ENCODE data around the gene PLA2G4B.

The PLA2G4B gene

DNA sequence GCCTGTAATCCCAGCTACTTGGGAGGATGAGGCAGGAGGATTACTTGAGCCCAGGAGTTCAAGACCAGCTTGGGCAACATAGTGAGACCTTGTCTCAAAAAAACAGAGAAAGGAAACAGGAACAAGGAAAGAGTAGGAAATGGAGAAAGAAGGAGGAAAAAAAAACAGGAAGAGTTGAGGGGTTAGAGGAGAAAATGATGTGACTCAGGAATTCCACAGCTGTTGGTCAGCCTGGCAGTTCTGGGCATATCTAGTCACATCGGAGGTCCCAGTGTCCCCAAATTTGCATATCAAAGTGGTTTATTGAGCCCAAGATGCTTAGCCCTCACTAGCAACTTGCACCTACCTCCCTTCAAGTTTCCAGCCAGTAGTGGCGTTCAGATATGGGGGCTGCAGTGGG lies 29.5 kb upstream of the PLA2G4B start:
- no peaks in the 10 kb centered on the region for H3K27me3 ChIP-seq (ENCODE audit: control insufficient read depth in 1 of 2, insufficient read depth in 2 of 2, low read length in 2 of 2)
- H3K36me3 ChIP-seq (ENCODE audit: control insufficient read depth in 1 of 2, insufficient read depth in 2 of 2, low read length in 2 of 2) = peaks cover 4 to 29% of the 10 kb centered on the region in 2 donors
- H3K4me1 ChIP-seq (ENCODE audit: control insufficient read depth in 1 of 2, insufficient read depth in 2 of 2, low read length in 2 of 2) = peaks cover 4% of the 10 kb centered on the region in 2 donors
- no peak overlapping the region for H3K4me3 ChIP-seq (ENCODE audit: low read depth in 1 of 2, low read length in 2 of 2)
- H3K9ac ChIP-seq (ENCODE audit: low read depth in 1 of 2, low read length in 2 of 2) = no peak overlapping the region
- H3K27ac ChIP-seq (ENCODE audit: low read depth, low read length) = no peak overlapping the region
- H3K9me3 ChIP-seq (ENCODE audit: control insufficient read depth in 1 of 2, low read length in 2 of 2) = no peaks in the 10 kb centered on the region

DNA sequence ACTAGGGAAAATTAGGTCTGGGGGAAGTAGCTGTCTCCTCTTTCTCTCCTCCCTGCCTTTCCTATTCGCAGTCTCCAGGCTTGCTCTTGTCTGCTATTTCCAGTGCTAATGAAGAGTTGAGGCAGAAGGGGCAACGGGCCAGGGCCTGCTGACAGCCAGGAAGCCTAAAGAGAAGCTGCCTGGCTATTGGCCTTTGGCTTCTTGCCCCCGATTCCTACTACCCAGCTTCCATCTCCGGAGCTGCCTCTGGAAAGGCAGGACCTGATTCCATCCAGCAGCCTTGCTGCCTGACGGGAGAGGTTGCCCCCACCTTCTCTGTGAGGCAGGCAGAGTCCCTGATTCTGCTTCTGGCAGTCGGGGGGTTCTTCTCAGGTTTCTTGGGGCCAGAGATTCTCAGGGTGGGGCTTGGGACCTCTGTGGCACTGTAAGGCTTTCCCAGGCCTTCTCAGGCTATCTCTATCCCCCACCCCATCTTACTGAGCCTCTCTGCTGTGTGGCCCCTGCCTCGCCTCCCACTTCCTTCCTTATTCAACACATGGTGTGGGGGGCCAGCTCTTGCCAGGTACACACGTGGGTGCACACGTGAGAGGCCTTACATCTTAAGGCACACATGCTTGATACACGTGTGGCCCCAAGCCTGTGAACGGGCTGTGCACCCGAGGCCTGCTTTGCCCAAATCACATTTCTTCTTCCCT lies 29.0 kb upstream of the PLA2G4B start:
- Histone ChIP-seq H3K27me3 (ENCODE audit: control insufficient read depth in 1 of 2, insufficient read depth in 2 of 2, low read length in 2 of 2) (no peaks in the 10 kb centered on the region), H3K9ac (ENCODE audit: low read depth in 1 of 2, low read length in 2 of 2) (no peak overlapping the region), H3K27ac (ENCODE audit: low read depth, low read length) (no peak overlapping the region), H3K36me3 (ENCODE audit: control insufficient read depth in 1 of 2, insufficient read depth in 2 of 2, low read length in 2 of 2) (peaks cover 4 to 35% of the 10 kb centered on the region in 2 donors), H3K4me3 (ENCODE audit: low read depth in 1 of 2, low read length in 2 of 2) (no peak overlapping the region), H3K9me3 (ENCODE audit: control insufficient read depth in 1 of 2, low read length in 2 of 2) (no peaks in the 10 kb centered on the region), H3K4me1 (ENCODE audit: control insufficient read depth in 1 of 2, insufficient read depth in 2 of 2, low read length in 2 of 2) (peaks cover 4% of the 10 kb centered on the region in 2 donors)

DNA sequence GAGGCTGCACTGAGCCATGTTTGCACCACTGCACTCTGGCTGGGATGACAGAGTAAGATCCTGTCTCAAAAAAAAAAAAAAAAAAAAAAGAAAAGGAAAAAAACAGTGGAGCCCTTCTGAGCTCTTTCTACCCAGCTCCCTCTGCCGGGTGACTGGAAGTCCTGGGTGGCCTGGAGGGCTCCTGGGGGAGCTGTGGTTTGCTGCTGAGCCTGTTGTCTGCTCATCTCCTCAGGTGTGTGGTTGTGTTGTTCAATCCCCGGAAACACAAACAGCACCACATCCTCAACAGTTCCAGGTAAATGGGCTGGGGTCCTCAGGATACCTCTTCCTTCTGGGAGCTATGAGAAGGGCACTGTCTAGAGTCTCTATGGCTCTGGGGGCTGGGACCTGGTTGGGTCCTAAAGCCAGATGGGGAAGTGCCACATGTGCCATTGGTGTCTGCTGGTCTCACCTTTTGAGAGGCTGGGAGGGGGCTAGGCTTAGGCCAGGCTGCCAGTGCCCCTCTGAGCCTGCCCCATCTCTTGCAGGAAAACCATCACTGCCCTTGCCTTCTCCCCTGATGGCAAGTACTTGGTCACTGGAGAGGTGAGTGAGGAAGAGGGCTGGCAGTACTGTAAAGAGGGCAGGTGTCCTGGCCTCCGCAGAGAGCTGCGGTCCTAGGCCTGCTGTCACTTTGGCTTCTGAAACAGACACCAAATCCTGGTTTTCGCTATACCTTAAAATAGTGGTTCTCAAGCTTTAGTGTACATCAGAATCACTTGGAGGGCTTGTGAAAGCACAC lies 27.8 kb upstream of the PLA2G4B start:
- Histone ChIP-seq H3K9me3 (ENCODE audit: control insufficient read depth in 1 of 2, low read length in 2 of 2) (no peaks in the 10 kb centered on the region), H3K36me3 (ENCODE audit: control insufficient read depth in 1 of 2, insufficient read depth in 2 of 2, low read length in 2 of 2) (peaks cover 4 to 42% of the 10 kb centered on the region in 2 donors), H3K27me3 (ENCODE audit: control insufficient read depth in 1 of 2, insufficient read depth in 2 of 2, low read length in 2 of 2) (no peaks in the 10 kb centered on the region), H3K9ac (ENCODE audit: low read depth in 1 of 2, low read length in 2 of 2) (no peak overlapping the region), H3K27ac (ENCODE audit: low read depth, low read length) (no peak overlapping the region), H3K4me1 (ENCODE audit: control insufficient read depth in 1 of 2, insufficient read depth in 2 of 2, low read length in 2 of 2) (peaks cover 4% of the 10 kb centered on the region in 2 donors), H3K4me3 (ENCODE audit: low read depth in 1 of 2, low read length in 2 of 2) (no peak overlapping the region)

DNA sequence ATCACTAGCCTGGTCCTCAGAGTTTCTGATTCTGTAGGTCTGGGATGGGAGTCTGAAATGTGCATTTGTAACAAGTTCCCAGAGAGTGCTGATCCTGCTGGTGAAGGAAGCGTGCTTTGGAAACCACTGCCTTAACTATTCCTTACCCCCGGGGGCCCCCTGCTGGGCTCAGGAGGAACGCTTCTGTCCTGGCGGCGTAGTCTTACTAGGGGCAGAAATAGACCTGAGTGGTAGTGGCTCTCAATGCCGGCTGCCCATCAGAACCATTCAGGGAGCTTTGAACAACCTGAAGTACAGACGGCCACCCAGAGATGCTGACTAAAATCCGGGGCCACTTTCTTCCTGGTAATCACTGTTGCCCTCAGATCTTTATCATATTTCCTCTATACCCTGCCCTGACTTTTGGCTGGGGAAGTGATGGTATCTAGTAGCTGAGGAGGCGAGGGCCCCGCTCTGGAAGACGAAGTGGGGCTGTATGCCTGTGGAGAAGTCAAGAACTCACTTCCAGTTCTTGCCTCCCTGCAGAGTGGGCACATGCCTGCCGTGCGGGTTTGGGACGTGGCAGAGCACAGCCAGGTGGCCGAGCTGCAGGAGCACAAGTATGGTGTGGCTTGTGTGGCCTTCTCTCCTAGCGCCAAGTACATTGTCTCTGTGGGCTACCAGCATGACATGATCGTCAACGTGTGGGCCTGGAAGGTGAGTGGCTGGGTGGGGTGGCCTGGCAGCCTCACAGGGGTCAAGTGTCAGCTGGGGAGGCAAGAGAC lies 27.0 kb upstream of the PLA2G4B start:
- Histone ChIP-seq H3K27ac (ENCODE audit: low read depth, low read length) (no peak overlapping the region), H3K4me3 (ENCODE audit: low read depth in 1 of 2, low read length in 2 of 2) (no peak overlapping the region), H3K36me3 (ENCODE audit: control insufficient read depth in 1 of 2, insufficient read depth in 2 of 2, low read length in 2 of 2) (peaks cover 4 to 44% of the 10 kb centered on the region in 2 donors), H3K9ac (ENCODE audit: low read depth in 1 of 2, low read length in 2 of 2) (no peak overlapping the region), H3K4me1 (ENCODE audit: control insufficient read depth in 1 of 2, insufficient read depth in 2 of 2, low read length in 2 of 2) (no peaks in the 10 kb centered on the region), H3K27me3 (ENCODE audit: control insufficient read depth in 1 of 2, insufficient read depth in 2 of 2, low read length in 2 of 2) (no peaks in the 10 kb centered on the region), H3K9me3 (ENCODE audit: control insufficient read depth in 1 of 2, low read length in 2 of 2) (no peaks in the 10 kb centered on the region)

DNA sequence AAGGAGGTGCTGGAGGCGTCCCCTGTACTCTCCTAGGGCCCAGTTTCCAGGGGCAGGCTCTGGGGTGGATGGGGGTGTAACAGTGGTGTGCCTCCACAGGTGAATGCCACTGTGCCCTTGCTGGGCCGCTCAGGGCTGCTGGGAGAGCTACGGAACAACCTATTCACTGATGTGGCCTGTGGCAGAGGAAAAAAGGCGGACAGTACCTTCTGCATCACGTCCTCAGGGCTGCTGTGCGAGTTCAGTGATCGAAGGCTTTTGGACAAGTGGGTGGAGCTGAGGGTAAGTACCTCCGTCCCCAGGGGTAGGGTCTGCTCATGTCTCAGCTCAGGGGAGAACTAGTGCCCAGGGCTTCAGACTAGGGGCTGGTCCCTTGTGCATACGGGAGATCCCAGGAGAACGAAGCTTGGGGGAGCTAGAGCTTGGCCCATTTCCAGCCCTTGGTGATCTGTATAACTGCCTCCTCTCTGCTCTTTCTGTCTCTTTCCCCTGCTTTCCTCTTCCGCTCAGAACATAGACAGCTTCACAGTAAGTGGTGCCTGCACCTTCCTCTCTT lies 25.7 kb upstream of the PLA2G4B start:
- no peak overlapping the region for H3K27ac ChIP-seq (ENCODE audit: low read depth, low read length)
- peaks cover 10 to 55% of the 10 kb centered on the region in 2 donors for H3K36me3 ChIP-seq (ENCODE audit: control insufficient read depth in 1 of 2, insufficient read depth in 2 of 2, low read length in 2 of 2)
- no peaks in the 10 kb centered on the region for H3K4me1 ChIP-seq (ENCODE audit: control insufficient read depth in 1 of 2, insufficient read depth in 2 of 2, low read length in 2 of 2)
- no peak overlapping the region for H3K9ac ChIP-seq (ENCODE audit: low read depth in 1 of 2, low read length in 2 of 2)
- no peak overlapping the region for H3K4me3 ChIP-seq (ENCODE audit: low read depth in 1 of 2, low read length in 2 of 2)
- H3K9me3 ChIP-seq (ENCODE audit: control insufficient read depth in 1 of 2, low read length in 2 of 2) = no peaks in the 10 kb centered on the region
- H3K27me3 ChIP-seq (ENCODE audit: control insufficient read depth in 1 of 2, insufficient read depth in 2 of 2, low read length in 2 of 2) = no peaks in the 10 kb centered on the region

DNA sequence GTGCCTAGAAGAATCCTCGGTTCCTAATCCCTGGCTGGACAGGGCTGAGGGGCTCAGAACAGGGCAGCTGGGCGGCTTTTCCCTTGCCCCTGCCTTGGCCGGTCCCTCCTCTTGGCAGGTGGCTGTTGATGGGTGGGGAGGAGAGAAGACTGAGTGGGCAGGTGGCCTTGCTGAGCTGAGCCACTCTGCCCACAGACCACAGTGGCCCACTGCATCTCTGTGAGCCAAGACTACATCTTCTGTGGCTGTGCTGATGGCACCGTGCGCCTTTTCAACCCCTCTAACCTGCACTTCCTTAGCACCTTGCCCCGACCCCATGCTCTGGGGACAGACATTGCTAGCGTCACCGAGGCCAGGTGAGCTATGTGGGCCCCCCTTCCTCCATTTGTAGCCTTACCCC lies 25.2 kb upstream of the PLA2G4B start:
- Histone ChIP-seq H3K4me1 (ENCODE audit: control insufficient read depth in 1 of 2, insufficient read depth in 2 of 2, low read length in 2 of 2) (no peaks in the 10 kb centered on the region), H3K36me3 (ENCODE audit: control insufficient read depth in 1 of 2, insufficient read depth in 2 of 2, low read length in 2 of 2) (peaks cover 15 to 61% of the 10 kb centered on the region in 2 donors), H3K27me3 (ENCODE audit: control insufficient read depth in 1 of 2, insufficient read depth in 2 of 2, low read length in 2 of 2) (no peaks in the 10 kb centered on the region), H3K9me3 (ENCODE audit: control insufficient read depth in 1 of 2, low read length in 2 of 2) (no peaks in the 10 kb centered on the region), H3K27ac (ENCODE audit: low read depth, low read length) (no peak overlapping the region), H3K4me3 (ENCODE audit: low read depth in 1 of 2, low read length in 2 of 2) (no peak overlapping the region), H3K9ac (ENCODE audit: low read depth in 1 of 2, low read length in 2 of 2) (no peak overlapping the region)

DNA sequence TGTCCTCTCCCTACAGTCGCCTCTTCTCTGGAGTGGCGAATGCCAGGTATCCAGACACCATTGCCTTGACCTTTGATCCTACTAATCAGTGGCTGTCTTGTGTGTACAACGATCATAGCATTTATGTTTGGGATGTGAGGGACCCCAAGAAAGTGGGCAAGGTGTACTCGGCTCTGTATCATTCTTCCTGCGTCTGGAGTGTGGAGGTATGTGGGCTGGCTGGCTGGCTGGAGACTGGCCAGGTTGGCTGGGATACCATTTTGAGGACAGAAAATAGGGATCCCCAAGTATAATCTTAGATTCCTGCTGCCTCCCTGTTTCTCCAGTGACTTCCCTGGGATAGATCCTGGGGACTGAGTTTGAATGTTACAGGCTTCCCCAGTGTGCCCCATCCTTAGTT lies 24.1 kb upstream of the PLA2G4B start:
- Histone ChIP-seq H3K9me3 (ENCODE audit: control insufficient read depth in 1 of 2, low read length in 2 of 2) (no peaks in the 10 kb centered on the region), H3K4me3 (ENCODE audit: low read depth in 1 of 2, low read length in 2 of 2) (no peak overlapping the region), H3K36me3 (ENCODE audit: control insufficient read depth in 1 of 2, insufficient read depth in 2 of 2, low read length in 2 of 2) (peaks cover 21 to 70% of the 10 kb centered on the region in 2 donors), H3K27me3 (ENCODE audit: control insufficient read depth in 1 of 2, insufficient read depth in 2 of 2, low read length in 2 of 2) (no peaks in the 10 kb centered on the region), H3K27ac (ENCODE audit: low read depth, low read length) (no peak overlapping the region), H3K9ac (ENCODE audit: low read depth in 1 of 2, low read length in 2 of 2) (no peak overlapping the region), H3K4me1 (ENCODE audit: control insufficient read depth in 1 of 2, insufficient read depth in 2 of 2, low read length in 2 of 2) (no peaks in the 10 kb centered on the region)

DNA sequence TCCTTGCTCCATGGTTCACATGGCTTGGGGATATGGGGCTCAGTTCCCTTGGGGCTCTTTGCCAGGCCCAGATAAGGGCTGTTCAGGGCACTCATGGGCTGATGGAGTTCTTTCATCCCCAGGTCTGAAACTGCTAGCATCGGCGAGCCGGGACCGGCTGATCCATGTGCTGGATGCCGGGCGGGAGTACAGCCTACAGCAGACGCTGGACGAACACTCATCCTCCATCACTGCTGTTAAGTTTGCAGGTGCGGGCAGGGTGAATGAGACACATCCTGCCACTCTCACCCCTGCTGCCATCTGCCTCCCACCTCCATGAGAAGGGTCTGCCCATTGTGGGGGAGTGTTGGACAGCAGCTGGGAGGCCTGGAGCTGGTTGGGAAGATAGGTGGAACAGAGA lies 21.9 kb upstream of the PLA2G4B start:
- H3K4me1 ChIP-seq (ENCODE audit: control insufficient read depth in 1 of 2, insufficient read depth in 2 of 2, low read length in 2 of 2) = peaks cover 6% of the 10 kb centered on the region in 2 donors
- no peak overlapping the region for H3K9ac ChIP-seq (ENCODE audit: low read depth in 1 of 2, low read length in 2 of 2)
- peaks cover 21 to 84% of the 10 kb centered on the region in 2 donors for H3K36me3 ChIP-seq (ENCODE audit: control insufficient read depth in 1 of 2, insufficient read depth in 2 of 2, low read length in 2 of 2)
- no peak overlapping the region for H3K27ac ChIP-seq (ENCODE audit: low read depth, low read length)
- no peaks in the 10 kb centered on the region for H3K9me3 ChIP-seq (ENCODE audit: control insufficient read depth in 1 of 2, low read length in 2 of 2)
- no peaks in the 10 kb centered on the region for H3K27me3 ChIP-seq (ENCODE audit: control insufficient read depth in 1 of 2, insufficient read depth in 2 of 2, low read length in 2 of 2)
- no peak overlapping the region for H3K4me3 ChIP-seq (ENCODE audit: low read depth in 1 of 2, low read length in 2 of 2)

DNA sequence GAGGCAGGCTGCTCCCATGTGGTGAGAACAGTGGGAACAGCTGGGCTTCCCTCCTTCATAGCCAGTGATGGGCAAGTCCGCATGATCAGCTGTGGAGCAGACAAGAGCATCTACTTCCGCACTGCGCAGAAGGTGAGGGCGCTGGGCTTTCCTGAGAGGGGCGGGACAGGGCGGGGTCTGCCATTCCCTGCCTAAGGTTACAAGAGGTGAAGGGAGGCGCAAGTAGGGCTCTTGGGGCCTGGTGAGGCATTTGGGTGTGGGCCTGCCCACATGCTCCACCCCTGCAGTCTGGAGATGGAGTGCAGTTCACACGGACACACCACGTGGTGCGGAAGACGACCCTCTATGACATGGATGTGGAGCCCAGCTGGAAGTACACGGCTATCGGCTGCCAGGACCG lies 21.3 kb upstream of the PLA2G4B start:
- Histone ChIP-seq H3K27ac (ENCODE audit: low read depth, low read length) (no peak overlapping the region), H3K9me3 (ENCODE audit: control insufficient read depth in 1 of 2, low read length in 2 of 2) (no peaks in the 10 kb centered on the region), H3K4me1 (ENCODE audit: control insufficient read depth in 1 of 2, insufficient read depth in 2 of 2, low read length in 2 of 2) (peaks cover 6 to 7% of the 10 kb centered on the region in 2 donors), H3K9ac (ENCODE audit: low read depth in 1 of 2, low read length in 2 of 2) (no peak overlapping the region), H3K27me3 (ENCODE audit: control insufficient read depth in 1 of 2, insufficient read depth in 2 of 2, low read length in 2 of 2) (no peaks in the 10 kb centered on the region), H3K36me3 (ENCODE audit: control insufficient read depth in 1 of 2, insufficient read depth in 2 of 2, low read length in 2 of 2) (peaks cover 20 to 87% of the 10 kb centered on the region in 2 donors), H3K4me3 (ENCODE audit: low read depth in 1 of 2, low read length in 2 of 2) (no peak overlapping the region)

DNA sequence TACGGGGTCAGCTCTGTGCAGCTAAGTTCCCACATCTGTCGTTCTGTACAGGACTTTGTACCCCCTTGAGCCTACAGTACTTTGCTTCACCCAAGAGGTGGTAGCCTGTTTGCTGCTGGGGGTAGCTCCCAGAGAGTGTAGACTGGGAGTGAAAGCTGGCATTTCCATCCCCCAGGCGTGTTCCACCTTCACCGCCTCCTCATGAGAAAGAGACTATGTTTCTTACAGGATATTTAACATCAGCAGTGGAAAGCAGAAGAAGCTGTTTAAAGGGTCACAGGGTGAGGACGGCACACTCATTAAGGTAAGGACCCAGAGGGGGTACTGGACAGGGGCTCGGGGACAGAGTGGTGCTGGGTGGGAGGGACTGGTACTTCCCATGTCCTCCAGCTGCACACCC lies 20.9 kb upstream of the PLA2G4B start:
- H3K4me1 ChIP-seq (ENCODE audit: control insufficient read depth in 1 of 2, insufficient read depth in 2 of 2, low read length in 2 of 2) = peaks cover 6 to 7% of the 10 kb centered on the region in 2 donors
- no peak overlapping the region for H3K4me3 ChIP-seq (ENCODE audit: low read depth in 1 of 2, low read length in 2 of 2)
- H3K36me3 ChIP-seq (ENCODE audit: control insufficient read depth in 1 of 2, insufficient read depth in 2 of 2, low read length in 2 of 2) = peaks cover 17 to 87% of the 10 kb centered on the region in 2 donors
- H3K9me3 ChIP-seq (ENCODE audit: control insufficient read depth in 1 of 2, low read length in 2 of 2) = no peaks in the 10 kb centered on the region
- no peak overlapping the region for H3K9ac ChIP-seq (ENCODE audit: low read depth in 1 of 2, low read length in 2 of 2)
- H3K27me3 ChIP-seq (ENCODE audit: control insufficient read depth in 1 of 2, insufficient read depth in 2 of 2, low read length in 2 of 2) = no peaks in the 10 kb centered on the region
- no peak overlapping the region for H3K27ac ChIP-seq (ENCODE audit: low read depth, low read length)

Measured in duodenal mucosa (tissue), 2 donors.